H1 (cell line): ENCODE measurements around the gene MFGE8. TPM values are rescaled to one million over a fixed set of nuclear protein-coding genes. Genes with fewer than 3 reads are reported as not detected.

Source experiments
- CTCF ChIA-PET: fragments of 300-600 bp; sonication (Branson Sonifier 250); formaldehyde crosslinking; loops from one replicate; lab custom pipeline; 2021; ENCODE audit not compliant: partially characterized antibody; lab: Charles Lee
- POLR2A ChIA-PET: fragments of 300-600 bp; sonication (Branson Sonifier 250); formaldehyde crosslinking; loops from one replicate; lab custom pipeline; 2021; ENCODE audit warnings: inconsistent platforms; ENCODE audit not compliant: partially characterized antibody; lab: Charles Lee
- DNase-seq, 2 experiments: peaks; one replicate each; pipeline versions ENCODE4 v3.0.0 to v3.0.0-alpha.2; 2010 to 2022; ENCODE audit warnings: low spot score in 2 of 2, low read depth in 1 of 2, mixed read lengths in 1 of 2
- FAIRE-seq: peaks from 2 replicates; lab custom pipeline; 2011; peaks lifted over from hg19 to GRCh38; lab: Jason Lieb, UNC
- H2AFZ ChIP-seq: 2 replicates; pipeline ENCODE4 v1.8.1; 2012; ENCODE audit warnings: low read length, inconsistent platforms
- H2AK5ac ChIP-seq: 2 replicates; pipeline ENCODE4 v1.6.1; 2013; ENCODE audit warnings: low read depth, low read length
- H2BK120ac ChIP-seq: replicated peaks from 2 replicates; pipeline ENCODE3; 2013; ENCODE audit warnings: low read depth, low read length, inconsistent platforms
- H2BK12ac ChIP-seq: 2 replicates; pipeline ENCODE4 v1.6.1; 2013; ENCODE audit warnings: low read depth, low read length
- H2BK15ac ChIP-seq: 2 replicates; pipeline ENCODE4 v1.6.1; 2013; ENCODE audit warnings: low read length
- H2BK20ac ChIP-seq: 2 replicates; pipeline ENCODE4 v1.6.1; 2013; ENCODE audit warnings: low read length
- H2BK5ac ChIP-seq: 2 replicates; pipeline ENCODE4 v1.6.1; 2013; ENCODE audit warnings: low read depth, low read length
- H3K14ac ChIP-seq: 2 replicates; pipeline ENCODE4 v1.6.1; 2013; ENCODE audit warnings: inconsistent platforms; ENCODE audit not compliant: insufficient read length
- H3K18ac ChIP-seq: 2 replicates; pipeline ENCODE4 v1.6.1; 2013; ENCODE audit warnings: low read length; ENCODE audit errors: extremely low read depth
- H3K23ac ChIP-seq: 2 replicates; pipeline ENCODE4 v1.6.1; 2013; ENCODE audit warnings: inconsistent platforms; ENCODE audit not compliant: insufficient read length
- H3K23me2 ChIP-seq: 2 replicates; pipeline ENCODE4 v1.6.1; 2013; ENCODE audit warnings: low read depth, low read length
- H3K27ac ChIP-seq: 2 replicates; pipeline ENCODE4 v1.6.1; 2011; ENCODE audit warnings: low read depth, low read length, inconsistent platforms
- H3K27me3 ChIP-seq, 4 experiments: replicated peaks in 1 of 4; 1 replicate in 1 of 4; 2 replicates in 3 of 4; pipeline versions ENCODE4 v1.6.1 to v1.8.1; 2011 to 2013; ENCODE audit warnings: low read length in 3 of 4, mild to moderate bottlenecking in 3 of 4, inconsistent platforms in 2 of 4, mixed read lengths in 2 of 4, moderate library complexity in 1 of 4; ENCODE audit not compliant: control insufficient read depth in 3 of 4, insufficient read depth in 3 of 4; ENCODE audit errors: extremely low read depth in 1 of 4
- H3K36me3 ChIP-seq, 4 experiments: 2 replicates each; pipeline versions ENCODE4 v1.6.1 to v1.8.1; 2011 to 2013; ENCODE audit warnings: mild to moderate bottlenecking in 4 of 4, low read length in 3 of 4, moderate library complexity in 2 of 4, control low read depth in 1 of 4, inconsistent platforms in 1 of 4; ENCODE audit not compliant: insufficient read depth in 4 of 4, control insufficient read depth in 2 of 4
- H3K4ac ChIP-seq: replicated peaks from 2 replicates; pipeline ENCODE3; 2013; ENCODE audit warnings: low read length, low read depth, mixed read lengths, inconsistent platforms; ENCODE audit not compliant: insufficient read length
- H3K4me1 ChIP-seq, 4 experiments: replicated peaks in 1 of 4; 1 replicate in 1 of 4; 2 replicates in 3 of 4; pipeline versions ENCODE4 v1.6.1 to v1.8.1; 2011 to 2013; ENCODE audit warnings: low read length in 3 of 4, inconsistent platforms in 2 of 4, mixed read lengths in 1 of 4; ENCODE audit not compliant: insufficient read depth in 4 of 4, control insufficient read depth in 3 of 4
- H3K4me2 ChIP-seq, 2 experiments: 2 replicates each; pipeline versions ENCODE4 v1.6.1 to v1.8.1; 2011 to 2013; ENCODE audit warnings: low read depth in 2 of 2, low read length in 2 of 2, control low read depth in 1 of 2, inconsistent platforms in 1 of 2, mild to moderate bottlenecking in 1 of 2; ENCODE audit not compliant: insufficient read depth in 1 of 2
- H3K4me3 ChIP-seq, 4 experiments: fragments of 200-600, 300-600 bp in 1 of 4; sonication (generic), shearing (Covaris generic), sonication (Bioruptor Twin) in 1 of 4; 2 replicates each; pipeline versions ENCODE4 v1.5.1 to v1.8.1; 2011 to 2016; ENCODE audit warnings: low read length in 4 of 4, low read depth in 3 of 4, control low read depth in 2 of 4, inconsistent platforms in 2 of 4, mild to moderate bottlenecking in 2 of 4, mixed read lengths in 1 of 4, moderate library complexity in 1 of 4; ENCODE audit not compliant: insufficient read depth in 2 of 4; ENCODE audit errors: extremely low read depth in 1 of 4
- H3K56ac ChIP-seq: replicated peaks from 2 replicates; pipeline ENCODE3; 2013; ENCODE audit warnings: low read depth, mild to moderate bottlenecking, mixed read lengths, low read length, inconsistent platforms; ENCODE audit not compliant: insufficient read length
- H3K79me1 ChIP-seq: 2 replicates; pipeline ENCODE4 v1.6.1; 2013; ENCODE audit warnings: low read depth, low read length, control low read depth
- H3K79me2 ChIP-seq, 2 experiments: 2 replicates each; pipeline versions ENCODE4 v1.6.1 to v1.8.1; 2012 to 2013; ENCODE audit warnings: low read length in 2 of 2, mild to moderate bottlenecking in 2 of 2, inconsistent platforms in 1 of 2; ENCODE audit not compliant: insufficient read depth in 2 of 2, control insufficient read depth in 1 of 2
- H3K9ac ChIP-seq, 4 experiments: replicated peaks in 1 of 4; 1 replicate in 1 of 4; 2 replicates in 3 of 4; pipeline versions ENCODE4 v1.6.1 to v1.8.1; 2011 to 2013; ENCODE audit warnings: low read depth in 3 of 4, low read length in 3 of 4, control low read depth in 2 of 4, mild to moderate bottlenecking in 2 of 4, moderate library complexity in 2 of 4, inconsistent platforms in 1 of 4; ENCODE audit errors: extremely low read depth in 1 of 4
- H3K9me3 ChIP-seq, 2 experiments: 2 replicates each; pipeline versions ENCODE4 v1.6.1 to v1.8.1; 2012 to 2013; ENCODE audit warnings: mild to moderate bottlenecking in 2 of 2, moderate library complexity in 2 of 2, control low read depth in 1 of 2, inconsistent platforms in 1 of 2, low read depth in 1 of 2, low read length in 1 of 2, mixed read lengths in 1 of 2; ENCODE audit not compliant: insufficient read depth in 2 of 2
- H4K20me1 ChIP-seq, 2 experiments: replicated peaks in 1 of 2; 2 replicates each; pipeline versions ENCODE3 to v1.8.1; 2011 to 2013; ENCODE audit warnings: inconsistent platforms in 2 of 2, low read length in 2 of 2, mild to moderate bottlenecking in 1 of 2; ENCODE audit not compliant: insufficient read depth in 2 of 2, control insufficient read depth in 1 of 2
- H4K5ac ChIP-seq: 2 replicates; pipeline ENCODE4 v1.6.1; 2013; ENCODE audit warnings: low read length, low read depth, mixed read lengths, inconsistent platforms; ENCODE audit not compliant: insufficient read length
- H4K8ac ChIP-seq: 2 replicates; pipeline ENCODE4 v1.8.0; 2013; ENCODE audit warnings: mild to moderate bottlenecking, moderate library complexity, low read length, inconsistent platforms; ENCODE audit not compliant: insufficient read depth; ENCODE audit errors: extremely low read depth
- H4K91ac ChIP-seq: replicated peaks from 2 replicates; pipeline ENCODE3; 2013; ENCODE audit warnings: low read length, mixed read lengths, inconsistent platforms; ENCODE audit not compliant: insufficient read length
- BACH1 ChIP-seq: IDR thresholded peaks from 2 replicates; pipeline ENCODE4 v1.6.1; 2012; ENCODE audit warnings: low read length, improper control_type of control experiment
- CHD1 ChIP-seq: IDR thresholded peaks from 2 replicates; pipeline ENCODE4 v1.6.1; 2012; ENCODE audit warnings: low read depth, low read length, improper control_type of control experiment
- POLR2AphosphoS5 ChIP-seq: IDR thresholded peaks from 2 replicates; pipeline ENCODE4 v1.6.1; 2011; ENCODE audit warnings: low read depth, low read length
- TBP ChIP-seq: IDR thresholded peaks from 2 replicates; pipeline ENCODE4 v1.6.1; 2011; ENCODE audit warnings: low read depth, low read length, improper control_type of control experiment
- TEAD4 ChIP-seq: IDR thresholded peaks from 2 replicates; pipeline ENCODE4 v1.6.1; 2012; ENCODE audit warnings: low read depth, low read length, inconsistent platforms, mixed read lengths
- WGBS, 2 experiments: shearing (Covaris generic) in 1 of 2; methylation state at CpG; one replicate each; pipeline versions ENCODE4 v1.1.6 to v1.1.7; 2013 to 2015; ENCODE audit warnings: low lambda C conversion rate in 2 of 2, mixed read lengths in 2 of 2, inconsistent platforms in 1 of 2, low coverage in 1 of 2, missing lambda C conversion rate in 1 of 2; ENCODE audit not compliant: insufficient replicate concordance in 2 of 2, insufficient coverage in 1 of 2, insufficient read length in 1 of 2; ENCODE audit errors: extremely low coverage in 1 of 2, missing lambda C conversion rate in 1 of 2; 5-methylcytosine and 5-hydroxymethylcytosine counted together
- polyA plus RNA-seq, 7 experiments: library from polyadenylated mRNA; depleted of rRNA in 3 of 7; stranded (reverse) in 5 of 7; unstranded in 2 of 7; fragments of >200 nt in 5 of 7; fragments of 200-250 nt in 2 of 7; gene quantifications; 1 replicate in 5 of 7; 2 replicates in 1 of 7; 4 replicates in 1 of 7; pipeline versions ENCODE4 v1.2.1 to v1.2.3, GENCODE V29; 2011 to 2013; ENCODE audit warnings: missing spikeins in 2 of 7, mixed read lengths in 2 of 7
- total RNA-seq: library from RNA; stranded (reverse); fragmentation: NEBNext Ultra II Directional; extraction: Animal tissue kit (Norgen Biotek cat#: 25700); gene quantifications from 2 replicates; pipeline ENCODE4 v1.2.1, GENCODE V29; 2021
- TF ChIP-seq, protein P1 (sequence below): IDR thresholded peaks from 2 replicates; pipeline ENCODE4 v1.6.1; 2012; ENCODE audit warnings: inconsistent platforms

MFGE8 gene
- total and polyA plus RNA-seq, 2 of the 8 experiments (the other 6 are each of a cell fraction or from before 2014, with no cell fraction given): 1,237 to 2,117 TPM

- no peak for FAIRE-seq
- POLR2A ChIA-PET: interaction anchor here (1.2 to 1.6 kb wide), 2 partner anchors 26 to 127 kb away, joined by 3 to 5 read pairs; no protein-coding TSS in a partner anchor
These were observed 41.9 kb downstream of the MFGE8 start for GRCh38 chr15:88871313-88871712.

More at GRCh38 chr15:88871313-88871712, 41.9 kb downstream of the MFGE8 start:
- no peak for TF ChIP-seq POLR2AphosphoS5
- no peak for TF ChIP-seq CHD1
- no peak for TF ChIP-seq BACH1
- TF ChIP-seq TEAD4: no peak
- TF ChIP-seq, protein P1, sequence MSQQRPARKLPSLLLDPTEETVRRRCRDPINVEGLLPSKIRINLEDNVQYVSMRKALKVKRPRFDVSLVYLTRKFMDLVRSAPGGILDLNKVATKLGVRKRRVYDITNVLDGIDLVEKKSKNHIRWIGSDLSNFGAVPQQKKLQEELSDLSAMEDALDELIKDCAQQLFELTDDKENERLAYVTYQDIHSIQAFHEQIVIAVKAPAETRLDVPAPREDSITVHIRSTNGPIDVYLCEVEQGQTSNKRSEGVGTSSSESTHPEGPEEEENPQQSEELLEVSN: no peak
- no peak for TF ChIP-seq TBP
- Histone ChIP-seq H2AK5ac (no peak overlapping the region), H3K4me1 (peaks cover 0 to 4% (median 1%) of the 10 kb centered on the region in 4 experiments; a peak in 2 of 7 replicates), H3K79me1 (no peaks in the 10 kb centered on the region), H4K20me1 (no peaks in the 10 kb centered on the region), H2BK15ac (no peak overlapping the region), H2BK120ac (no peak overlapping the region), H3K9me3 (no peaks in the 10 kb centered on the region), H2BK20ac (no peak overlapping the region), H3K79me2 (no peaks in the 10 kb centered on the region), H3K4ac (no peak overlapping the region), H3K9ac (no peak overlapping the region), H3K27me3 (no peaks in the 10 kb centered on the region), H3K36me3 (peaks cover 0 to 3% (median 1%) of the 10 kb centered on the region in 4 experiments; a peak in 3 of 8 replicates), H3K4me3 (no peak overlapping the region), H2BK12ac (no peak overlapping the region), H4K91ac (no peak overlapping the region), H2AFZ (no peak overlapping the region), H3K56ac (no peak overlapping the region), H3K27ac (no peak overlapping the region), H4K8ac (no peak overlapping the region; the same call in 1 of the 2 replicates), H2BK5ac (no peak overlapping the region), H3K23ac (no peak overlapping the region), H3K4me2 (no peak overlapping the region), H3K23me2 (no peaks in the 10 kb centered on the region), H3K18ac (no peak overlapping the region; the same call in 1 of the 2 replicates), H3K14ac (no peak overlapping the region), H4K5ac (no peak overlapping the region)
- CTCF ChIA-PET: interaction anchor here (0.7 to 4.3 kb wide), 13 partner anchors 7 to 487 kb away, joined by 3 to 36 read pairs (median 4); no protein-coding TSS in a partner anchor
- 91% methylated on average over 12 of the region's 14 CpGs; no CpG with 5 or more reads in 1 of the 2 experiments for WGBS, 2 experiments
- DNase-seq: no peak
